Activated CD8-positive, alpha-beta memory T cell treated with anti-CD3 and anti-CD28 coated beads for 1 hour (primary cell): ENCODE measurements around the gene ADIPOR1.
"Not testable (repeated sequence)": the region's sequence is repeated elsewhere in the genome, so short reads cannot be mapped to it uniquely, and the experiment has no call there.

Experiments used
- DNase-seq, 2 donors: peaks; one replicate each; pipeline ENCODE4 v3.0.0-alpha.2; 2020; ENCODE audit warnings: low read depth in 1 of 2; ENCODE audit errors: extremely low read depth in 1 of 2

Gene ADIPOR1, protein sequence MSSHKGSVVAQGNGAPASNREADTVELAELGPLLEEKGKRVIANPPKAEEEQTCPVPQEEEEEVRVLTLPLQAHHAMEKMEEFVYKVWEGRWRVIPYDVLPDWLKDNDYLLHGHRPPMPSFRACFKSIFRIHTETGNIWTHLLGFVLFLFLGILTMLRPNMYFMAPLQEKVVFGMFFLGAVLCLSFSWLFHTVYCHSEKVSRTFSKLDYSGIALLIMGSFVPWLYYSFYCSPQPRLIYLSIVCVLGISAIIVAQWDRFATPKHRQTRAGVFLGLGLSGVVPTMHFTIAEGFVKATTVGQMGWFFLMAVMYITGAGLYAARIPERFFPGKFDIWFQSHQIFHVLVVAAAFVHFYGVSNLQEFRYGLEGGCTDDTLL

DNA sequence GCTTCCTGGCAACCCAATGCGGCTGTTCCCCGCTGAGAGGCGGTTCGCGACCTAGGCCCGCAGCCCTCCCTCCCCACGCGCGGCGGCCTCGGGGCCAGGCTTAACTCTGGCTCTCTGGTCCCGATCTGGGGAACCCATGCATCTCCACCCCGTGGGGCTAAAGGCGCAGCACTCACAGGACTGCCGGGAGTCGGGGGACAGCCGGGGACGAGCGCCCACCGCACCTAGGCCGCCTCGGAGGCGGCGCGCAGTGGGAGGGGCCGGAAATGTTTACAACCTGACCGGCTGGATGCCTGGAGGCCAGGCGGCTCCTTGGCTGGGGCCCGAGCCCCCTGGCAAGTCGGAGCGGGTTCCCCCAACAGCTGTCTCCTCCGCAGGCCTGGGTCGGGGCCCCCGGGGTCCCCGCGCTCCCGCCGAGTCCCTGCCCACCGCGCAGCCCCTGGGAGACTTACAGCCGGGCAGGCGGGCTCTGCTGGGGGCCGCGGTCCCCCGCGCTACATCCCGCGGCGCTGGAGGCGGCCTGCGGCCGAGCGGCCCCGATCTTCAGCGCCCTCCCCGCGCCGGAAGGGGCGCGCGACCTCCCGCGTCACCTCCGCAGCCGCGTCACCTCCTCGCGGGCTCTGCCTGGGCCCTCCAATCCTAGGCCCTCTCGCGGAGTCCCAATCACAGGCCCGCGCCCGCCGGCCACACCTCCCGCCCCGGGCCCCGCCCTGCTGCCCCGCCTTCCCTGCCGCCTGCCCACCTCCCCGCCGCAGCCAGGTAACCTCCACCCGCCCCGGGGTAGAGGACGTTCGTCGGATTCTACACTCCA lies at the start of gene ADIPOR1:
TSS of gene ADIPOR1 (minus strand) at position 580 of the 811 bp plus-strand sequence. CDS start 7,242 bp downstream, outside the sequence.
- peak; percentile 76 to 92 for DNase-seq

DNA sequence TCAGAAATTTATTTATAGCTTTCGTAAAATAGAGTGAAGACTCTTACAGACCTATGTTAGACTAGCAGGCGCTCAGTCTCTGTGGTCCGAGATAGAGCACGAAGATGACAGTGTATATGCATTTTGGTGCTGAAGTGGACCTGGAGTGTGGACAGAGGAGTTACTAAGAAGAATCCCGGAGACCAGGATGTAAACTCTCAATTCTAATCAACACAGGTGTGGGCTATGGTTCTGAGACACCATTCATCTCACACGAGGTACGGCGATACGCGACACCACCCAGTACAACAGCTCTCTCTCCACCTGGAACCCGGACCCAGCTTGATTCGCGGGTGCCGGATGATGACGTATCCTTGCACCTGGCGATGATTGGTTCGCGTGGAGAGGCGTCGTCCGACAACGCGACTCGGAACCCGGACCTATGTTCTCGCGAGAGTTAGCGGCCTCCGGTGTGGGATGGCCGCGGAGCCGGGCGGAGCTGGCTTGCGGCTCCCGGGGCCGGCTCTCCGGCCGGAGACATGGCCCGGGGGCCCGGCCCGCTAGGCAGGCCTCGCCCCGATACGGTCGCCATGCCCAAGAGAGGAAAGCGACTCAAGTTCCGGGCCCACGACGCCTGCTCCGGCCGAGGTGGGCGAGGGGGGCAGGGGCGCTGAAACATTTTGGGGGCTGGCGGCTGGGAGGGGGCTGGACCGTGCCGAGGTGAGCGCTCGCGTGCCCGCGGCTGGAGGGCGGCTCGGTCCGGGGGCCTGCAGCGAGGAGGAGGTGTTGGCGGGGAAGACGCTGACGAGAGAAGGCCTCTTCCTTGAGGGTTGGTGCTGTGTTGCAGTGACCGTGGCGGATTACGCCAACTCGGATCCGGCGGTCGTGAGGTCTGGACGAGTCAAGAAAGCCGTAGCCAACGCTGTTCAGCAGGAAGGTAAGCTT lies 49.1 kb upstream of the ADIPOR1 start, which contains the start of gene TMEM183A:
TSS of gene TMEM183A (plus strand) at position 427 of the 924 bp plus-strand sequence. CDS start at position 519, 92 bp downstream.
- peak; percentile 85 to 90 for DNase-seq

DNA sequence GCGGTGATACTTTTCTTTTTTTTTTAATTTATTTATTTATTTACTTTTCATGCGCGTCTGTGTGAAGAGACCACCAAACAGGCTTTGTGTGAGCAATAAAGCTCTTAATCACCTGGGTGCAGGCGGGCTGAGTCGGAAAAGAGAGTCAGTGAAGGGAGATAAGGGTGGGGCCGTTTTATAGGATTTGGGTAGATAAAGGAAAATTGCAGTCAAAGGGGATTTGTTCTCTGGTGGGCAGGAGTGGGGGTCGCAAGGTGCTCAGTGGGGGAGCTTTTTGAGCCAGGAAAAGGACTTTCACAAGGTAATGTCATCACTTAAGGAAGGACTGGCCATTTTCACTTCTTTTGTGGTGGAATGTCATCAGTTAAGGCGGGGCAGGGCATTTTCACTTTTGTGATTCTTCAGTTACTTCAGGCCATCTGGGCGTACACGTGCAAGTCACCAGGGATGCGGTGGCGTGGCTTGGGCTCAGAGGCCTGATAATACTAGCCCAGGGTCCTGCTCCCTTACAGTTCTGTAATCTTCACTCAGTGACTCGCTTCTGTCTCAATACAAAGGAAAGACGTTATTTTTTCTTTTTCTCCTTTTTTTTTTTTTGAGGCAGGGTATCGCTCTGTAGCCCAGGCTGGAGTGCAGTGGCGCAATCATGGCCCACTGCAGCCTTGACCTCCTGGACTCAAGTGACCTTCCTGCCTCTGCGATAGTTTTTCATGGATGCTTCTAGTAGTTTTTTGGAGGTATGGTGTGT lies 47.5 kb upstream of the ADIPOR1 start:
- DNase-seq: not testable (repeated sequence)

DNA sequence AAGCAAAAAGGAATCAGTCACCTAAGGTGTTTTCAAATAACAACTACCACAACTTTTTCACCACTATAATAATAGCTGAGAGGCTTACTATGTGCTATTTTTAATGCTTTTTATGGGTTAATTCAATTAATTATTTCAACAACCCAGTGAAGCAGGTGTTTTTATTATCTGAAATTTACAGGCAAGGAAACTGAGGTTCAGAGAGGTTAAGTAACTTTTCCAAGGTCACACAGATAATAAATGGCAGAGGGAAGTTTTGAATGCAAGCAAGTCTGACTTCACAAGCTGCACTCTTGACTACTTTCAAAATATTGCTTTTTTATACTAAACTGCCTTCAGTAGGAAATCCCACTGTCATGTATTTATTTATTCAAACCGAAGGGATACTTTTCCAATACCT lies 44.8 kb upstream of the ADIPOR1 start:
- no peak for DNase-seq

DNA sequence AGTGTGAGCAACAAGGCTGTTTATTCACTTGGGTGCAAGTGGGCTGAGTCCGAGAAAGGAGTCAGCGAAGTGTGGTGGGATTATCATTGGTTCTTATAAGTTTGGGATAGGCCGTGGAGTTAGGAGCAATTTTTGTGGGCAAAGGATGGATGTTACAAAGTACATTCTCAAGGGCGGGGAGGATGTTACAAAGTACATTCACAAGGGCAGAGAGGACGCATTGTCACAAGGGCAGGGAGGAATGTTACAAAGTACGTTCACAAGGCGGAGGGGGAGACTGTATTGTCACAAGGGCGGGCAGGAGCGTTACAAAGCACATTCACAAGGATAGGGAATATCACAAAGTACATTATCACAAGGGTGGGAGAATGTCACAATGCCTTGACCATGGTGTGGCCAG lies 43.9 kb upstream of the ADIPOR1 start:
- DNase-seq: no peak

DNA sequence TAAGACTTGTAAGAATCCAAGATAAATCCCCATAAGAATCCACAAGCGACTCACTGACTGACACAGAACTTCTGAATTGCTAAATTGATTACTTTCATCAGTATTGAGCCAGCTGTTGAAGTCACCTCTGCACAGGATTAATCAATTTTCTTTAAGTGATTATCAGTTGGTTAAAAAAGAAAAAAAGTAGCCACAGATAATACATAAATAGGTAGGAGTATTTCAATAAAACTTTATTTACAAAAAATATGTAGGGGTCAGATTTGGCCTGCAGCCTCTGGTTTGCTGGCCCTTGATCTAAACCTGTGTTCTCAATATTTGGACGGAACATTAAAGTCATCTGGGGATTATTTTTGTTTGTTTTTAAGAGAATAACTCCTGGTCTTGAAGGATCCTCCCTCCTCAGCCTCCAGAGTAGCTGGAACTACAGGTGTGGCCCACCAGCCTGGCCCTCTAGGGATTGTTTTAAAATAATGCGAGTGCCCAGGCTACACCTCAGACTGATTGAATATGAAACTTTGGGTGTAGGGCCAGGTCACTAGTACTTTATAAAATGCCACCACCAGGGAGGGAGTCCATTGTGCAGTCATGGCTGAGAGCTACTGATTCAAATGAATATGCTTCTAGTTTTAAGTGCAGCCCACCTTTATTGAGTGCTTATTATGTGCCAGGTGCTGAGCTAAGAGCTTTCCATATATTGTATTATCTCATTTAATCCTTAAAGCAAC lies 42.3 kb upstream of the ADIPOR1 start:
- DNase-seq: no peak

DNA sequence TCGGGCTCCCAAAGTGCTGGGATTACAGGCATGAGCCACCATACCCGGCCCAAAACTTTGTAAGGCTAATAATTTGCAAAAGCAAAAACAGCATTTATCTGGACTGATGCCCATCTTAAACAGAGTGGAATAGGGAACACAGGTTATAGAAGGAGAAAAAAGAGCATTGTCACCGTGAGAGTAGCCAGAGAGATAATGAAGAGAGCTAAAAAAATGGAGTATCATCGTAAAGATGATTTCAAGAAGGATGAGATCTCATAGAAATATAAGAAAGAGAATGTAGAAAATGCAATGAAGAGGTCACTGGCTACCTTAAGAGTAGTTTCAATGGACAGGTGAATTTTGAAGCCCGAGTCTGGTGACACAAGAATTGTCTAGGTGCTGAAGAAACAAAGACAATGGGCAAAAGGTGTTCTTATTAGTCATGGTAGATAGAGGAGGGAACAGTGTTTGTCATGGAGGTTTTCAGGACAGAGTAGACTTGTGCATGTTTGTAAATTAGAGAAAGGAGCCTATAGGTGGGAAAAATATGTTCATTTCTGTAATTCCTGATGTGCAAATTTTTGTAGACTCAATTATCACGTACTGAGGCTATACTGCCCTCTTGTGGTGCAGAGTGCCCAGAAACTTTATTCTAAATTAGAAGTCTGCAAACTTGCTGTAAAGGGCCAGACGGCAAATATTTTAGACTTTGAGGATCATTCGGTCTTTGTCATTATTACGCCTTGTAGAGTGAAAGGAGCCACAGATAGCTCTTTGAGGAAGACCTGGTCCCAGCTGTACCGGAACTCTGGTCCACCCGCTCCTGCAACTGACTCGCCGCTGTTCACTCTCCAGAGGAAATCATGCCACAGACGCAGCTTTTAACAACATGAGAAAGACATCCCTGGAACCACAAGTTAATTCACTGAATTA lies 41.0 kb upstream of the ADIPOR1 start:
- DNase-seq: peak; percentile 43 to 51

DNA sequence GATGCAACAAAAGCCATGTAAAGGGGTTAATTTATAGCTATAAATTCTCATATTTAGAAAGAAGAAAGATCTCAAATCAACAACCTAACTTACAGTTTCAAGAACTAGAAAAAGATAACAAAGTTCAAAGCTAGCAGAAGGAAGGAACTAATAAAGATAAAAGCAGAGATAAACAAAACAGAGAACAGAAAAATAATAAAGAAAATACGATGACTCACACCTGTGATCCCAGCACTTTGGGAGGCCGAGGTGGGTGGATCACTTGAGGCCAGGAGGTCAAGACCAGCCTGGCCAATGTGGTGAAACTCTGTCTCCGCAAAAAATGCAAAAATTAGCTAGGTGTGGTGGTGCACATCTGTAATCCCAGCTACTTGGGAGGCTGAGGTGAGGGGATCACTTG lies 36.6 kb upstream of the ADIPOR1 start:
- DNase-seq: no peak

DNA sequence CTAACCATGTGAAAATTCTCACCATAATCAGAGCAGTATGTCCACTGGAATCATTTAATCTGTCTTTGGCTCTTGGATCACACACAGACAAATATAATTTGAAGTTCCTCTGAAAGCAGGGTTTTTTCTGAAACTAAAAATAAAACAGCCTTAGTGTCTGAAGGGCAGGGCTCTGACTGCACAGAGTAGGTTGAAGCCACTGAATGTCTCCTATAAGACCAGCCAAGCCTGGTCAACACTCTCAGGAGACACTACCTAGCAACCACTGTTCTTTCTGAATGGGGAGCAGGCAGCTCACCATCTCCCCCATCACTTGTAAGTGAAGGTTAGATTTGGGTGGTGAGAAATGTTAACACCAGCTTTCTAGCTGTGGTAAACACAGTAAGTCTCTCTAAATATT lies 33.0 kb upstream of the ADIPOR1 start:
- DNase-seq: no peak

DNA sequence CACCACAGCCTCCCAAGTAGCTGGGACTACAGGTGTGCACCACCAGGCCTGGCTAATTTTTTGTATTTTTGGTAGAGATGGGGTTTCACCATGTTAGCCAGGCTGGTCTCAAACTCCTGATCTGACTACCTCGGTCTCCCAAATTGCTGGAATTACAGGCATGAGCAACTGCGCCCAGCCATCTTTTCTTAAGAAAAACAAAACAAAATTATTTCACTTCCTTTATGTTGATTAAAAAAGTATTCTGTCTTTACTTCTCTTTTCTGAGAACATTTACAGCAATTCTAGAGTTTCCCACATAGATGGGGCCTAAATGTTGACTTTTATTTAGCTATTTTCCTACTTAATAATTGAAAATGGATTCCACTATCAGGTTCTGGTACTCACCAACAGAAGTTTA lies 31.8 kb upstream of the ADIPOR1 start:
- no peak for DNase-seq

DNA sequence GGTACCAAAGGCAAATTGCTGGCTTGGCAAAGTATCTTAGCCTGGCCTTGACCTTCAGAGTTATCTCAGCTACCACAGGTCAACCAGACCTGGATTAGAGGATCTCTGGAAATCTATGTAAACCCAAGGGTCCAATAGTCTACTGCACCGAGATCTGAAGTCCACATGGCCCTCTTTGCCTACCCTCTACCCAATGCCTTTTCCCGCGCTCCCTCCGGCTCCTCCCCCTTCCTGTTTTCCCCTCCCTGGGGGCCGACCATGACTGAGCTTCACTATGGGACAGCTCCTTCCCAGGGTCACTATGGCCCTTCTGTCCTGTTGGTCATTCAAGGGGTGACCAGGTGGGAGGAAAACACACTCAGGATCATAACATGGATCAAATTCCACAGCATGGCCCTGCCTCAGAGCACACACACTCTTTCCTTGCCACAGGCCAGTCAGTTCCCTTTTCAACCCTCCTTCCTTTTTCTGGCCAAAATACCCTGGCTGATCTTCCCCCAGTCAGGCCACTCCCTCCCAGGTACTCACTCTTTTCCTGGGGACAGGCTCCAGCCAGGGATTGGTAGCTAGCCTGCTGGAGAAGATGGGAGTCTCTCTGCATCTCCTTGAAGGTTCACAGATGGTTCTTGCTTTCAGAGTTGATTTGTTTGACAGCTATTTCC lies 29.9 kb upstream of the ADIPOR1 start:
- no peak for DNase-seq

DNA sequence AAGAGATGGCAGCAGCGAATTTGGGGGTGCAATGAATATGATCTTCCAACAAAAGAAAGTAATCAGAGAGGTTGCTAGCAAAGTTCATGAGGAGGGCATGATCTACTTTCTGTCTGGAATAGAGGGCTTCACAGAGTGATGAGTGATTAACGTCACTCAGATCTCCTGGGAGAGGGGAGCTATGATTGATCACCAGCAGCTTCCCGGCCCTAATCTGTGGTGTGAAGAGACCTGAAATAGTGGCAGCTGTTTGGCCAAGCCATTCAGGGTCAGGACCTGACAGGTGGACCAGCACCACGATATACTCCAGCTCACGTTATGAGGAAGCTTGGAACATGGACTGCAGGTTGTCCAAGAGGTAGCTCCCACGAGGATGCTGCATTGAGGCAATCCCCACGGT lies 29.1 kb upstream of the ADIPOR1 start:
- DNase-seq: no peak

DNA sequence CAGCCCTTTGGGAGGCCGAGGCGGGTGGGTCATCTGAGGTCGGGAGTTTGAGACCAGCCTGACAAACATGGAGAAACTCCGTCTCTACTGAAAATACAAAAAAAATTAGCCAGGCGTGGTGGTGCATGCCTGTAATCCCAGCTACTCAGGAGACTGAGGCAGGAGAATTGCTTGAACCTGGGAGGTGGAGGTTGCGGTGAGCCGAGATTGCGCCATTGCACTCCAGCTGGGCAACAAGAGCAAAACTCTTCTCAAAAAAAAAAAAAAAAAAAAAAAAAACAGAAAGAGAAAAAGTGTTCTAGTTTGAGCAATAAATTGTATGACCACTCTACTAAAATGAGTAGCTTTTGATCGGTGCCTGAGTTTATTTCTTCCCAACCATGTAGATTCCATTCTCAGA lies 28.0 kb upstream of the ADIPOR1 start:
- DNase-seq: not testable (repeated sequence)

DNA sequence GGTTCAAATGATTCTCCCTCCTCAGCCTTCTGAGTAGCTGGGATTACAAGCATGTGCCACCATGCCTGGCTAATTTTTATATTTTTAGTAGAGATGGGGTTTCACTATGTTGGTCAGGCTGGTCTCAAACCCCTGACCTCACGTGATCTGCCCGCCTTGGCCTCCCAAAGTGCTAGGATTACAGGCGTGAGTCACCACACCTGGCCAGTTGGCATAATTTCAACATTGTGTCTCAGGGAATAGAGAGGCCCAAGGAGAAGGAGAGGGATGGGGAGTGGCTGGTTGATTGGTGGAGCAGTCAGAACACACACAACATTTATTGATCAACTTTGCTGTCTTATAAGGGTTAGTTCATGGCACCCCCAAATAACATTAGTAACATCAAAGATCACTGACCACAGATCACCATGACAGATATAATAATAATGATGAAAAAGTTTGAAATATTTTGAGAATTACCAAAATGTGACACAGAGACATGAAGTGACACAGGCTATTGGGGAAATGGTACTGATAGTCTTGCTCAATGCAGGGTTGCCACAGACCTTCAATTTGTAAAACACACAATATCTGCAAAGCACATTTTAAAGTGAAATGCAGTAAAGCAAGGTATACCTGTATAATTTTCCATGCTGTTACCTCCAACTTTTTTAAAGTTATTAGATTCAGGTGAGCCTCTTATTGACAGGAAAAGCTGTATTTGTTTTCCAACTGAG lies 24.8 kb upstream of the ADIPOR1 start:
- DNase-seq: no peak

DNA sequence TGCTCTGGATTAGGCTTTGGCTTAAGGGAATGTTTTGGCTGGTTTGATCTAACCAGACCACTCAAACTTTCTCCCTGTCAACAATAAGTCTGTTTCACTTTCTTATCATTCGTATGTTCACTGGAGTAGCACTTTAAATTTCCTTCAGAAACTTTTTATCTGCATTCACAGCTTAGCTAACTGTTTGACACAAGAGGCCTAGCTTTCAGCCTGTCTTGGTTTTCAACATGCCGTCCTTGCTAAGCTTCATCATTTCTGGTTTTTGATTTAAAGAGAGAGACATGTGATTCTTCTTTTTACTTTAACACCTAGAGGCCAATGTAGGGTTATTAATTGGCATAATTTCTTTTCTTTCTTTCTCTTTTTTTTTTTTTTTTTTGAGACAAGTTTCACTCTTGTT lies 23.8 kb upstream of the ADIPOR1 start:
- no peak for DNase-seq

DNA sequence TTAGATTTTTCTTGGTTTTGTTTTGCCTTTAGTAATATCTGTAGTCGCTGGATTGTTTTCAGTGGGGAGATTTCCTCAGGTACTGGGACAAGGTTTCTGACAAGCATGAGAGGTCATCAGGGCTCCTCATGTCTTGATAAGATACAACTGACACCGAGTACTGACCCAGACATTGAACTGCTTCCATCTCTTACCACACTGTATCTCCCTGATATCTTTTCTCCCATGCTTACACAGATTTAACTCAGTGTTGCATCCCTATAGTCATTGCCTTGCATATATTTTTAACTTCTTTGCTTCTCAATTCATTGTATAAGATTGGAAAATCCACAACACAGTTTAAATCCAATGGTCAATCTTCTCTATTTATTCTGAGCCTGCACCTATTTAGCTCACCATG lies 21.3 kb upstream of the ADIPOR1 start:
- no peak for DNase-seq

DNA sequence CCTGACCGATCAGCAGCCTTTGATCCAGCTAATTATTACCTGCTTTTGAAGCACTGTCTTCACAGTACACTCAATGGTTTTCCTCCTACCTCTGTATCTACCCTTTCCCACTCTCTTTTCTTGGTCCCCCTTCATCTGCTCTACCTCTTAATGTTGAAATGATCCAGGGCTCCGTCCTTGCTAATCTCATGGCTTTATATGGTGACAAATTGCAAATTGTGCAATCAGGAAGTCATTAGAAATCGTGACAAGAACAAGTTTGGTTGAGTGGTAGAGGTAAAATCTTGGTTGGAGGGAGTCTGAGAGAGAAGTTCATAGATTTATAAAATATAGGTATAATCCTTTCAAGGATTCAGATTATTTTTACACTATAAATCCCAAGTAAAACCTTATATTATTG lies 18.5 kb upstream of the ADIPOR1 start:
- no peak for DNase-seq
